Panc1 (cell line): ENCODE measurements around the gene PCMT1. TPM values are rescaled to one million over a fixed set of nuclear protein-coding genes. Genes with fewer than 3 reads are reported as not detected.

Experiments
- ATAC-seq: fragments of 200-7000 bp; cut with Tn5 transposase; 2 replicates; pipeline ENCODE4 v1.9.1; 2020; ENCODE audit warnings: mild to moderate bottlenecking, moderate library complexity
- BruUV-seq: library from RNA; stranded (reverse); fragments of 400-500 nt; replicated peaks from 2 replicates; lab custom pipeline; 2021; lab: Mats Ljungman, UMichigan
- CTCF ChIA-PET: fragments of 300-600 bp; sonication (Branson Sonifier 250); formaldehyde crosslinking; loops from one replicate; lab custom pipeline; 2022; ENCODE audit warnings: antibody characterized with exemption; lab: Charles Lee
- POLR2A ChIA-PET: fragments of 300-600 bp; sonication (Branson Sonifier 250); formaldehyde crosslinking; loops from one replicate; lab custom pipeline; 2022; ENCODE audit warnings: antibody characterized with exemption; lab: Charles Lee
- DNase-seq: peaks from one replicate; pipeline ENCODE4 v3.0.0-alpha.2; 2010; ENCODE audit warnings: low read depth, low spot score
- H3K27ac ChIP-seq: 2 replicates; pipeline ENCODE4 v1.5.1; 2011; ENCODE audit warnings: mild to moderate bottlenecking, low read length, inconsistent platforms
- H3K27me3 ChIP-seq: fragments of 200-500 bp; sonication (Bioruptor generic); 2 replicates; pipeline ENCODE4 v1.6.0; 2014; ENCODE audit warnings: low read length, inconsistent platforms; ENCODE audit not compliant: control insufficient read depth, insufficient read depth
- H3K36me3 ChIP-seq: fragments of 200-500 bp; sonication (Bioruptor generic); 2 replicates; pipeline ENCODE4 v1.5.1; 2014; ENCODE audit warnings: inconsistent platforms, mild to moderate bottlenecking, low read length, moderate library complexity; ENCODE audit not compliant: control insufficient read depth, insufficient read depth
- H3K4me1 ChIP-seq: 2 replicates; pipeline ENCODE4 v1.5.1; 2011; ENCODE audit warnings: inconsistent platforms, mild to moderate bottlenecking, low read length, moderate library complexity; ENCODE audit not compliant: control insufficient read depth, insufficient read depth
- H3K4me3 ChIP-seq, 2 experiments: 2 replicates each; pipeline ENCODE4 v1.5.1; 2011 to 2012; ENCODE audit warnings: low read depth in 2 of 2, low read length in 2 of 2, mild to moderate bottlenecking in 2 of 2, inconsistent platforms in 1 of 2, moderate library complexity in 1 of 2
- H3K9me3 ChIP-seq: fragments of 200-500 bp; sonication (Bioruptor generic); 2 replicates; pipeline ENCODE4 v1.5.1; 2014; ENCODE audit warnings: low read depth, mild to moderate bottlenecking, inconsistent platforms, low read length, moderate library complexity; ENCODE audit not compliant: control insufficient read depth, insufficient read depth
- POLR2AphosphoS5 ChIP-seq: IDR thresholded peaks from 2 replicates; pipeline ENCODE4 v1.6.1; 2012; ENCODE audit warnings: mild to moderate bottlenecking, low read depth, low read length, moderate library complexity
- SIN3A ChIP-seq: IDR thresholded peaks from 2 replicates; pipeline ENCODE4 v1.6.1; 2012; ENCODE audit warnings: low read depth, mild to moderate bottlenecking, low read length, moderate library complexity, borderline replicate concordance; ENCODE audit not compliant: insufficient read depth
- TCF7L2 ChIP-seq: IDR thresholded peaks from 2 replicates; pipeline ENCODE4 v1.6.1; 2011; ENCODE audit warnings: mild to moderate bottlenecking, low read depth, low read length, inconsistent platforms
- in situ Hi-C: cut with HindIII; loops from 2 replicates; pipeline ENCODE4 v1.10.0; 2016; ENCODE audit warnings: low sequenced_read_pairs, low pct_unique_long_range_greater_than_20kb
- intact Hi-C: fragments of 100-400 bp; cut with micrococcal nuclease; formaldehyde crosslinking; loops from one replicate; pipeline ENCODE4 v1.10.0; 2022; ENCODE audit not compliant: unreplicated experiment
- total RNA-seq: library from RNA; stranded (reverse); gene quantifications from one replicate; pipeline ENCODE4 v1.2.1, GENCODE V29; 2021; ENCODE audit not compliant: unreplicated experiment
- TF ChIP-seq, protein P1 (sequence below), 2 experiments: IDR thresholded peaks; 2 replicates each; pipeline ENCODE4 v1.6.1; 2011 to 2012; ENCODE audit warnings: low read depth in 2 of 2, control low read depth in 1 of 2, low read length in 1 of 2, mild to moderate bottlenecking in 1 of 2, moderate library complexity in 1 of 2; ENCODE audit not compliant: insufficient read depth in 1 of 2
- TF ChIP-seq, protein P2 (sequence below): fragments of 450-650 bp; IDR thresholded peaks from 2 replicates; pipeline ENCODE4 v1.5.1; 2017; ENCODE audit warnings: mild to moderate bottlenecking

PCMT1 gene
- total RNA-seq, 1 experiment from 2014 or later, result 118 TPM

DNA sequence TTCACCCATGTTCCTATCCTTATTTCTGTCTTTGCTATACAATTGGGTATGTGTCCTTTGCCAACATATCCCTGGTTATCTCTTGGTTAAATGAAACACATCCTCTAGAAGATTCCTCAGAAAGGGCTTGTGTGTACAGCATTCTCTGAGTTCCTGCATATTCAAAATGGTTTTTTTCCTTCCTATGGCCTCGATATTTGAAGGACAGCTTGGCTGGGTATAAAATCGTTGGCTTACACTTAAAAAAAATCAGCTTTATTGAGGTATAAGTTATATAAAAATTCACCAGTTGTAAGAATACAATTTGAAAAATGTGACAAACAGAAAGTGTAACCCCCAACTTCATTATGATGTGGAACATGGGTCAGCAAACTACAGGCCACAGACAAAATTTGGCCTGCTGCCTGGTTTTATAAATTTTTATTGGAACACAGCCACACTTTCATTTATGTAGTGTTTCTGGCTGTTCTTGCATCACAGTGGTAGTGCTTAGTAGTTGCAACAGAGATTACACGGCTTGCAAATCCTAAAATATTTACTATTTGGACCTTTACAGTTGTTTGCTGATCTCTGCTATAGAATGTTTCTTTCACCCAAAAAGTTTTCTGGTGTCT lies 16.7 kb downstream of the PCMT1 start:
- Histone ChIP-seq H3K4me3 (no peak overlapping the region), H3K4me1 (peaks cover 12% of the 10 kb centered on the region; the same call in 1 of the 2 replicates), H3K27me3 (no peaks in the 10 kb centered on the region), H3K27ac (peak overlapping the region; percentile 69; the same call in 1 of the 2 replicates), H3K9me3 (peaks cover 7% of the 10 kb centered on the region; the same call in 1 of the 2 replicates), H3K36me3 (peaks cover 4% of the 10 kb centered on the region; the same call in 1 of the 2 replicates)
- ATAC-seq (peak; percentile 58), DNase-seq (no peak)
- ChIA-PET POLR2A (no interaction called here), CTCF (no interaction called here)
- intact Hi-C loops, result no loop called here
- TSS peak; percentile 51 for BruUV-seq
- TF ChIP-seq SIN3A (no peak), TCF7L2 (no peak), POLR2AphosphoS5 (no peak)
- TF ChIP-seq, protein P1, sequence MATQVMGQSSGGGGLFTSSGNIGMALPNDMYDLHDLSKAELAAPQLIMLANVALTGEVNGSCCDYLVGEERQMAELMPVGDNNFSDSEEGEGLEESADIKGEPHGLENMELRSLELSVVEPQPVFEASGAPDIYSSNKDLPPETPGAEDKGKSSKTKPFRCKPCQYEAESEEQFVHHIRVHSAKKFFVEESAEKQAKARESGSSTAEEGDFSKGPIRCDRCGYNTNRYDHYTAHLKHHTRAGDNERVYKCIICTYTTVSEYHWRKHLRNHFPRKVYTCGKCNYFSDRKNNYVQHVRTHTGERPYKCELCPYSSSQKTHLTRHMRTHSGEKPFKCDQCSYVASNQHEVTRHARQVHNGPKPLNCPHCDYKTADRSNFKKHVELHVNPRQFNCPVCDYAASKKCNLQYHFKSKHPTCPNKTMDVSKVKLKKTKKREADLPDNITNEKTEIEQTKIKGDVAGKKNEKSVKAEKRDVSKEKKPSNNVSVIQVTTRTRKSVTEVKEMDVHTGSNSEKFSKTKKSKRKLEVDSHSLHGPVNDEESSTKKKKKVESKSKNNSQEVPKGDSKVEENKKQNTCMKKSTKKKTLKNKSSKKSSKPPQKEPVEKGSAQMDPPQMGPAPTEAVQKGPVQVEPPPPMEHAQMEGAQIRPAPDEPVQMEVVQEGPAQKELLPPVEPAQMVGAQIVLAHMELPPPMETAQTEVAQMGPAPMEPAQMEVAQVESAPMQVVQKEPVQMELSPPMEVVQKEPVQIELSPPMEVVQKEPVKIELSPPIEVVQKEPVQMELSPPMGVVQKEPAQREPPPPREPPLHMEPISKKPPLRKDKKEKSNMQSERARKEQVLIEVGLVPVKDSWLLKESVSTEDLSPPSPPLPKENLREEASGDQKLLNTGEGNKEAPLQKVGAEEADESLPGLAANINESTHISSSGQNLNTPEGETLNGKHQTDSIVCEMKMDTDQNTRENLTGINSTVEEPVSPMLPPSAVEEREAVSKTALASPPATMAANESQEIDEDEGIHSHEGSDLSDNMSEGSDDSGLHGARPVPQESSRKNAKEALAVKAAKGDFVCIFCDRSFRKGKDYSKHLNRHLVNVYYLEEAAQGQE (IDR thresholded peaks at IDR 0.05; ENCODE audit: insufficient read depth in 1 of 2, low read depth in 2 of 2, low read length in 1 of 2), result no peak
- TF ChIP-seq, protein P2, sequence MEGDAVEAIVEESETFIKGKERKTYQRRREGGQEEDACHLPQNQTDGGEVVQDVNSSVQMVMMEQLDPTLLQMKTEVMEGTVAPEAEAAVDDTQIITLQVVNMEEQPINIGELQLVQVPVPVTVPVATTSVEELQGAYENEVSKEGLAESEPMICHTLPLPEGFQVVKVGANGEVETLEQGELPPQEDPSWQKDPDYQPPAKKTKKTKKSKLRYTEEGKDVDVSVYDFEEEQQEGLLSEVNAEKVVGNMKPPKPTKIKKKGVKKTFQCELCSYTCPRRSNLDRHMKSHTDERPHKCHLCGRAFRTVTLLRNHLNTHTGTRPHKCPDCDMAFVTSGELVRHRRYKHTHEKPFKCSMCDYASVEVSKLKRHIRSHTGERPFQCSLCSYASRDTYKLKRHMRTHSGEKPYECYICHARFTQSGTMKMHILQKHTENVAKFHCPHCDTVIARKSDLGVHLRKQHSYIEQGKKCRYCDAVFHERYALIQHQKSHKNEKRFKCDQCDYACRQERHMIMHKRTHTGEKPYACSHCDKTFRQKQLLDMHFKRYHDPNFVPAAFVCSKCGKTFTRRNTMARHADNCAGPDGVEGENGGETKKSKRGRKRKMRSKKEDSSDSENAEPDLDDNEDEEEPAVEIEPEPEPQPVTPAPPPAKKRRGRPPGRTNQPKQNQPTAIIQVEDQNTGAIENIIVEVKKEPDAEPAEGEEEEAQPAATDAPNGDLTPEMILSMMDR, result no peak
- in situ Hi-C loops, result no loop called here

DNA sequence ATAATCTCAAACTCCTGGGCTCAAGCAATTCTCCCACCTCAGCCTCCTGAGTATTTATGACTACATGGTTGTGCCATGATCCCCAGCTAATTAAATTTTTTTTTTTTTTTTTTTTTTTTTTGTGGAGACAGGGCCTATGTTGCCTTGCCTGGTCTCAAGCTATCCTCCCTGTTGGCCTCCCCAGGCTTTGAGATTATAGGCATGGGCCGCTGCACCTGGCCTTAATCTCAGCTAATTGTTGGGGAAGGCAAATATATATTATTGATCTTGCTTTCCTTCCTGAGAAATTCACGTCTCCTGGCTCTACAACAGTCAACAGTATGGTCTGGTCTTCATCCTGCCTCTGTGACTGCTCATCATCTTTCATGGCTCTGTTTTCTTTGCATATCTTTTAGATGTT lies 20.1 kb downstream of the PCMT1 start:
- BruUV-seq, result no TSS peak
- peaks cover 9% of the 10 kb centered on the region for H3K36me3 ChIP-seq
- peaks cover 12% of the 10 kb centered on the region; the same call in 1 of the 2 replicates for H3K4me1 ChIP-seq
- DNase-seq (no peak), ATAC-seq (no peak)
- in situ Hi-C loops, result no loop called here
- H3K27ac ChIP-seq, result no peak overlapping the region
- ChIA-PET POLR2A (no interaction called here), CTCF (interaction anchor here (0.6 kb wide), 1 partner anchor 74 kb away, joined by 5 read pairs; no protein-coding TSS in a partner anchor)
- TF ChIP-seq TCF7L2, result no peak
- TF ChIP-seq, protein P2, result no peak
- no peak for TF ChIP-seq SIN3A
- TF ChIP-seq, protein P1 (IDR thresholded peaks at IDR 0.05; ENCODE audit: insufficient read depth in 1 of 2, low read depth in 2 of 2, low read length in 1 of 2), result no peak
- TF ChIP-seq POLR2AphosphoS5, result no peak
- no peaks in the 10 kb centered on the region for H3K27me3 ChIP-seq
- peaks cover 7% of the 10 kb centered on the region; the same call in 1 of the 2 replicates for H3K9me3 ChIP-seq
- no peak overlapping the region for H3K4me3 ChIP-seq
- intact Hi-C loops, result no loop called here
